ENCODE data around the gene ERICH3.

Gene ERICH3

GRCh38 chr1:74673351-74674111 lies at the start of gene ERICH3:
Gene ERICH3 (minus strand): TSS chr1:74673792. CDS start chr1:74673519, 273 bp downstream.
- Mint-ChIP-seq H3K9me3 (peaks cover 5 to 6% of the 10 kb centered on the region in 2 donors), H3K4me3 (peak within 1 kb of the TSS; percentile 55 to 77), H3K27ac (no peak within 1 kb of the TSS), H3K27me3 (peaks cover 30 to 41% of the 10 kb centered on the region in 2 donors), H3K36me3 (peaks cover 2 to 4% of the 10 kb centered on the region in 2 donors), H3K4me1 (peaks cover 12 to 23% of the 10 kb centered on the region in 2 donors)
- DNase-seq, result no peak
- ATAC-seq (replicated peaks), result peak; percentile 52 to 55

GRCh38 chr1:74717626-74718025 lies 44.0 kb upstream of the ERICH3 start:
- H3K36me3 Mint-ChIP-seq, result peaks cover 23 to 24% of the 10 kb centered on the region in 2 donors
- no peak for DNase-seq
- H3K27me3 Mint-ChIP-seq, result no peaks in the 10 kb centered on the region
- H3K9me3 Mint-ChIP-seq, result no peaks in the 10 kb centered on the region
- H3K4me1 Mint-ChIP-seq, result peaks cover 0 to 7% of the 10 kb centered on the region in 2 donors
- H3K4me3 Mint-ChIP-seq, result no peak overlapping the region
- ATAC-seq (replicated peaks), result no peak
- H3K27ac Mint-ChIP-seq, result no peak overlapping the region

- DNase-seq (no peak), ATAC-seq (replicated peaks) (no peak)
- H3K4me1 Mint-ChIP-seq, result peaks cover 0 to 7% of the 10 kb centered on the region in 2 donors
- H3K27ac Mint-ChIP-seq, result no peak overlapping the region
- no peaks in the 10 kb centered on the region for H3K27me3 Mint-ChIP-seq
- H3K9me3 Mint-ChIP-seq, result no peaks in the 10 kb centered on the region
- H3K4me3 Mint-ChIP-seq, result no peak overlapping the region
- H3K36me3 Mint-ChIP-seq, result peaks cover 19 to 20% of the 10 kb centered on the region in 2 donors
Measured at GRCh38 chr1:74716822-74717221, 43.2 kb upstream of the ERICH3 start.

GRCh38 chr1:74715806-74716205 lies 42.2 kb upstream of the ERICH3 start:
- peaks cover 17% of the 10 kb centered on the region in 2 donors for H3K36me3 Mint-ChIP-seq
- no peak overlapping the region for H3K4me3 Mint-ChIP-seq

GRCh38 chr1:74715236-74715502 lies 41.6 kb upstream of the ERICH3 start:
- Mint-ChIP-seq H3K4me3 (no peak overlapping the region), H3K27me3 (no peaks in the 10 kb centered on the region), H3K4me1 (peaks cover 0 to 9% of the 10 kb centered on the region in 2 donors), H3K27ac (no peak overlapping the region), H3K36me3 (peaks cover 14% of the 10 kb centered on the region in 2 donors), H3K9me3 (no peaks in the 10 kb centered on the region)
- ATAC-seq (replicated peaks) (no peak), DNase-seq (no peak)

More at GRCh38 chr1:74715806-74716205, 42.2 kb upstream of the ERICH3 start:
- no peaks in the 10 kb centered on the region for H3K27me3 Mint-ChIP-seq
- no peak for ATAC-seq (replicated peaks)
- H3K9me3 Mint-ChIP-seq, result no peaks in the 10 kb centered on the region
- DNase-seq, result no peak
- peaks cover 0 to 9% of the 10 kb centered on the region in 2 donors for H3K4me1 Mint-ChIP-seq
- H3K27ac Mint-ChIP-seq, result no peak overlapping the region

- no peak overlapping the region for H3K4me3 Mint-ChIP-seq
- H3K36me3 Mint-ChIP-seq, result peaks cover 12% of the 10 kb centered on the region in 2 donors
- no peaks in the 10 kb centered on the region for H3K9me3 Mint-ChIP-seq
- ATAC-seq (replicated peaks) (peak; percentile 62 to 73), DNase-seq (no peak)
- peaks cover 0 to 9% of the 10 kb centered on the region in 2 donors for H3K4me1 Mint-ChIP-seq
- no peaks in the 10 kb centered on the region for H3K27me3 Mint-ChIP-seq
- no peak overlapping the region for H3K27ac Mint-ChIP-seq
Measured at GRCh38 chr1:74714429-74715235, 41.0 kb upstream of the ERICH3 start.

- no peak overlapping the region for H3K27ac Mint-ChIP-seq
- peaks cover 0 to 9% of the 10 kb centered on the region in 2 donors for H3K4me1 Mint-ChIP-seq
- H3K27me3 Mint-ChIP-seq, result no peaks in the 10 kb centered on the region
- ATAC-seq (replicated peaks) (peak; percentile 27 to 55), DNase-seq (no peak)
- no peak overlapping the region for H3K4me3 Mint-ChIP-seq
- no peaks in the 10 kb centered on the region for H3K9me3 Mint-ChIP-seq
- H3K36me3 Mint-ChIP-seq, result peaks cover 14% of the 10 kb centered on the region in 2 donors
Measured at GRCh38 chr1:74713849-74714248, 40.3 kb upstream of the ERICH3 start.

GRCh38 chr1:74712881-74713280 lies 39.3 kb upstream of the ERICH3 start:
- no peak overlapping the region for H3K27ac Mint-ChIP-seq
- H3K36me3 Mint-ChIP-seq, result peaks cover 18 to 24% of the 10 kb centered on the region in 2 donors
- no peak overlapping the region for H3K4me3 Mint-ChIP-seq
- peaks cover 0 to 9% of the 10 kb centered on the region in 2 donors for H3K4me1 Mint-ChIP-seq
- H3K9me3 Mint-ChIP-seq, result no peaks in the 10 kb centered on the region
- DNase-seq, result no peak
- no peak for ATAC-seq (replicated peaks)
- no peaks in the 10 kb centered on the region for H3K27me3 Mint-ChIP-seq

- H3K4me3 Mint-ChIP-seq, result no peak overlapping the region
- H3K4me1 Mint-ChIP-seq, result peaks cover 9 to 10% of the 10 kb centered on the region in 2 donors
- H3K27ac Mint-ChIP-seq, result no peak overlapping the region
- H3K27me3 Mint-ChIP-seq, result no peaks in the 10 kb centered on the region
- no peak for DNase-seq
- ATAC-seq (replicated peaks), result no peak
- no peaks in the 10 kb centered on the region for H3K9me3 Mint-ChIP-seq
- H3K36me3 Mint-ChIP-seq, result peaks cover 29 to 33% of the 10 kb centered on the region in 2 donors
Measured at GRCh38 chr1:74703386-74704182, 30.0 kb upstream of the ERICH3 start.

- no peaks in the 10 kb centered on the region for H3K9me3 Mint-ChIP-seq
- peaks cover 20 to 22% of the 10 kb centered on the region in 2 donors for H3K36me3 Mint-ChIP-seq
- H3K27ac Mint-ChIP-seq, result no peak overlapping the region
- H3K4me3 Mint-ChIP-seq, result no peak overlapping the region
- peak; percentile 53 for ATAC-seq (replicated peaks)
- H3K27me3 Mint-ChIP-seq, result no peaks in the 10 kb centered on the region
- no peak for DNase-seq
- peaks cover 9 to 15% of the 10 kb centered on the region in 2 donors for H3K4me1 Mint-ChIP-seq
Measured at GRCh38 chr1:74699331-74699730, 25.7 kb upstream of the ERICH3 start.

- no peak overlapping the region for H3K4me3 Mint-ChIP-seq
- H3K4me1 Mint-ChIP-seq, result peaks cover 4 to 11% of the 10 kb centered on the region in 2 donors
- peaks cover 0 to 1% of the 10 kb centered on the region in 2 donors for H3K9me3 Mint-ChIP-seq
- no peaks in the 10 kb centered on the region for H3K27me3 Mint-ChIP-seq
- H3K27ac Mint-ChIP-seq, result no peak overlapping the region
- no peak for DNase-seq
- no peak for ATAC-seq (replicated peaks)
- peaks cover 9 to 10% of the 10 kb centered on the region in 2 donors for H3K36me3 Mint-ChIP-seq
Measured at GRCh38 chr1:74697832-74698231, 24.2 kb upstream of the ERICH3 start.

GRCh38 chr1:74693473-74693872 lies 19.9 kb upstream of the ERICH3 start:
- no peaks in the 10 kb centered on the region for H3K27me3 Mint-ChIP-seq
- H3K9me3 Mint-ChIP-seq, result peaks cover 0 to 1% of the 10 kb centered on the region in 2 donors
- H3K4me1 Mint-ChIP-seq, result peaks cover 0 to 5% of the 10 kb centered on the region in 2 donors
- no peak overlapping the region for H3K4me3 Mint-ChIP-seq
- no peak for ATAC-seq (replicated peaks)
- no peak overlapping the region for H3K27ac Mint-ChIP-seq
- DNase-seq, result no peak
- H3K36me3 Mint-ChIP-seq, result peaks cover 0 to 2% of the 10 kb centered on the region in 2 donors

GRCh38 chr1:74690909-74691308 lies 17.3 kb upstream of the ERICH3 start:
- Mint-ChIP-seq H3K27me3 (no peaks in the 10 kb centered on the region), H3K9me3 (peaks cover 0 to 1% of the 10 kb centered on the region in 2 donors), H3K36me3 (no peaks in the 10 kb centered on the region), H3K4me3 (no peak overlapping the region), H3K27ac (no peak overlapping the region), H3K4me1 (no peaks in the 10 kb centered on the region)
- DNase-seq (no peak), ATAC-seq (replicated peaks) (no peak)

- H3K4me1 Mint-ChIP-seq, result no peaks in the 10 kb centered on the region
- no peaks in the 10 kb centered on the region for H3K36me3 Mint-ChIP-seq
- no peaks in the 10 kb centered on the region for H3K27me3 Mint-ChIP-seq
- ATAC-seq (replicated peaks) (no peak), DNase-seq (no peak)
- peaks cover 0 to 1% of the 10 kb centered on the region in 2 donors for H3K9me3 Mint-ChIP-seq
- H3K27ac Mint-ChIP-seq, result no peak overlapping the region
- no peak overlapping the region for H3K4me3 Mint-ChIP-seq
Measured at GRCh38 chr1:74690364-74690696, 16.7 kb upstream of the ERICH3 start.
